OCI-LY1 (cell line): ENCODE measurements around the gene LIF.

Experiments used
- CTCF ChIP-seq: fragments of 200-600 bp; sonication (generic), shearing (Covaris generic); IDR thresholded peaks from 2 replicates; pipeline ENCODE4 v1.5.1; 2017; ENCODE audit warnings: mild to moderate bottlenecking, antibody characterized with exemption, low read length, moderate library complexity, mixed read lengths
- EZH2 ChIP-seq: fragments of 200-600 bp; sonication (generic), shearing (Covaris generic); IDR thresholded peaks from 2 replicates; pipeline ENCODE4 v1.8.0; 2017; ENCODE audit warnings: borderline replicate concordance, mixed run types, mild to moderate bottlenecking, antibody characterized with exemption, low read length, moderate library complexity, mixed read lengths

- TF ChIP-seq CTCF (no peak), EZH2 (no peak)
Measured at GRCh38 chr22:30279046-30279788, 32.7 kb upstream of the LIF start.
